GOT3 (cell line): ENCODE measurements around the gene TMEM43.

Source experiments
- DNase-seq: peaks from one replicate; lab custom pipeline; 2025; ENCODE audit warnings: mixed read lengths; lab: John Stamatoyannopoulos, UW

Gene TMEM43

DNA sequence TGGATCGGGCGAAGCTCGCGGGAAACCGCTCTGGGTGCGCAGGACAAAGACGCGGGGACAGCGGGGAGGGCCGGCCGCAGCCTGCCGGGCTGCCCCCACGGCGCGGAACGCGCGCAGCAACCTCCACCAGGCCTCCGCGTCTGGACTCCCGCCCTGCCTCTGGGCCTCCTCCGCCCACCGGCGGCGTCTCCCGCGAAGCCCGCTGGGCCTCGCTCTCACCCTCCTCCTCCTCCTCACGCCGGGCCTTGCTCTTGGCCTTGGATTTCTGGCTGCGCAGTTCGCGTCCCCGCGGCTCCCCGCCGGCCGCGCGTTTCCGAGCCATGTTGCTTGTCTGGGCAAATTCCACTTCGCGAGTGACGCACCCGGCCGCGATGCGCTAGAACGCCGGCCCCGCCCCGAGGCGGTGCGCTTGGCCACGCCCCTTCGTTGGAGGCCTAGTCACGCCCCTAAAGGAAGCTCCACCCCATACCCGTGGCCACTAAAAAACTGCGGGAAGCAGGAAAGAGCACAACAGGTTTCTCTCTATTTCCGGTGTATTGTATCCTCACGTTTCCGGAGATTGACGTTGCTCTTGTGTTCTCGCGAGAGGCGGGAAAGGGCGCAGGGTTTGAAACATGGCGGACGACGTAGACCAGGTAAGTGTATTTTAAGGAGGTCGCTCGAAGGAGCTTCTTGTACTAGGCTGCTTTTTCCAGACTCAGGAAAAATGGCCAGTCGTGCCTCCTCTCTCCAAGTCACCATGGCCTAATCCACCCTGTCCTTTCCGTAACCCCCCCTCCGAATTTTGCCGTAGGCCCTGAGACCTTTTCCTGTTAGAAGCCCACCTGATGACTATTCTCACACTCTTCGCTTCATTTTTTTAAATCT, 53.6 kb downstream of the TMEM43 start, which contains the start of the genes LSM3 and XPC:
LSM3 (plus strand) TSS at position 571 of the 867 bp plus-strand sequence; CDS start at position 615, 44 bp downstream.
XPC (minus strand) TSS at position 355 of the 867 bp plus-strand sequence; CDS start at position 322, 33 bp downstream.
- peak; percentile 92 for DNase-seq

DNA sequence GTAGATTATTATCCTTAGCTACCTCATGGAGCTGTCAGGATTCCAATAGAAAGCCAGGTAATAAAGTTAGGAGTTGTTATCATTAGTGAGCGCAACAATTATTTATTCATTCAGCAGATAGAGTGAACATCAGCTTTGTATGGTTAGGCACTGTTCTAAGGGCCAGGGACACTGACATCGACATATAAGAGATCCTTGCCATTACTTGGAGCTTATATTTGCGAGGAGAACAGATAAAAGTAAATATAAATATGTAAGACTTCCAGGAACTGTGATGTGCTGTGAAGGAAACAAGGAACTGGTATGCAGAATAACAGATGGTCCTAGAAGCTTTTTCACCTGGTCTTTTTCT, 54.2 kb downstream of the TMEM43 start:
- DNase-seq = no peak

DNA sequence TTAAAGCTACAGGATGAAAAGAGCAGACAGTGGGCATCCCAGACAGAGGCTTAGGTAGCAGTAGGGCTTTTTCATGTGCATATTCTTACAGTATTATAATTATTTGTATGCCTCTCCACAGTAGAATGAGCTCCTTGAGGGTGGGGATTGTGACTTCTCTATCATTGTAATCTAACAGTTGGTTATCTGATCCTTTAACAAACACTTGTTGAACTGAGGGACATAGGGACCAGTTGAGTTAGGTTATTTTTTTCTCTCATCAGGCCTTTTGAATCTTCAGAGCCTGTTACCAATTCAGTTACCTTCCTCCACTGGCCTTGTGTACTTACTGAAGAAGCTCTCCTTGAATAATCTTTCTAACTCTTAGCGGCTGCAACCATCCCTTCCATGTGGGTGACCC, 54.9 kb downstream of the TMEM43 start:
- no peak for DNase-seq

DNA sequence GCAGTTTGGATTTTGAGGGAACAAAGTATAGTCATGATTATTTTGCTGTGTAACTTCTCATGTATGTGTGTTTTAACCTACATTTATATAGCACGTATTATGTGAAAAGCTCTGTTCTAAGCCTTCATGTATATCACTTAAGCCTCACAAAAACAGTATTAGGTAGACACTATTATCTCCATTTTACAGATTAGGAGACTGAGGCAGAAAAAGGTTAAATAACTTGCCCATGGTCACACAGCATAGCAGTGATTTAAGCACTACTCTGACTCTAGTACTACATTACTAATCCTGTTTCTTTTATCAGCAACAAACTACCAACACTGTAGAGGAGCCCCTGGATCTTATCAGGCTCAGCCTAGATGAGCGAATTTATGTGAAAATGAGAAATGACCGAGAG, 56.4 kb downstream of the TMEM43 start:
- no peak for DNase-seq

DNA sequence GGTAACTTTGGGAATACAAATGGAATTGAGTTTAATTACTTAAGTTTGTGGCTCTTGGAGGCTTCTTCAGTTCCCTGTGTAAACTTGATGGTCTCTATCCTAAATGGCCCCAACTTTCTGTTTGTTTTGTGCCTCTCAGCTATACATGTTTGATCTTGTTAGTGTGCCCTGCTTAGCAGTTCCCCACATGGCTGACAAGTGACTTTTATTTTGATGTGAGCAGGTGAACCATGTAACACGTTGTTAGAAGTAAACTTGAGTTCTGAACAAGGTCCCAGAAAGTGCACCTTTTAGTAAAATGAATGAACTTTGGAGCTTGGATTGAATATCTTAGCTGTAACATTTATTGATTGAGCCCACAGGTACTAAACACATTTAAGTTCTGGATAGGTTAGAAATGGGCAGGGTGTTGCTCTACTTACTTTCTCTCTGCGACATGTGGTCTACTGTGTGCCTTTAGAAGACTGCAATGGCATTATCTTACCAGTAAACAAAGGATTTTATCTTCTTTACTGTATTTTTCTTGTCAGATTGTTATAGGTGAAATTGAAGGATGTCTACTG, 58.2 kb downstream of the TMEM43 start:
- DNase-seq = no peak

DNA sequence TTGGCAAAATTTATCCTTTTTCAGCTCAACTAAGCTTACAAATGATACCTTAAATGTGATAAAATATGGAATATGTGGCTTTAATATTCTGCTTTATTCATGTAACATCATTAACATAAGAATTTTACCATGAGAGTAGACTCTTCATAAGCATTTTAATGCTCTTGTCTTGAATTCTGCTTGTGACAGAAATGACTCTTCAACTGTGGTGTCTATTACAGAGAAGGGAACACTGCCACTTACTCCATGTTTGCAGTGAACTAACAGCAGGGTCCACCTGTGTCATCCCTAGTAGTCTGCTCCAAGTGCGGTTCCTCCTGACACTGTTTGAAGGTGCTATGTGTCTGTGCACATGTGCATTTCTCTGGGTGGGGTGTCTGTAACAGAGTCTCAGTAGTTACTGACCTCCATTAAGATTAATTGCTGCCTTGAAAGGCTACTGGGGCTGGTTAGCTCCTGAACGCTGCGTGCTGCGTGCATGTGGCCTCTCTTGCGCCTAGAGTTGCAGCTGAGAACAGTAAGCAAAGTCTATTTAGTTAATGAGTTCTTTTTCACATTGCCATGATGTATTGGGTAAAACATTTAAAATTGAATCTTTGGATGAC, 62.1 kb downstream of the TMEM43 start:
- no peak for DNase-seq

DNA sequence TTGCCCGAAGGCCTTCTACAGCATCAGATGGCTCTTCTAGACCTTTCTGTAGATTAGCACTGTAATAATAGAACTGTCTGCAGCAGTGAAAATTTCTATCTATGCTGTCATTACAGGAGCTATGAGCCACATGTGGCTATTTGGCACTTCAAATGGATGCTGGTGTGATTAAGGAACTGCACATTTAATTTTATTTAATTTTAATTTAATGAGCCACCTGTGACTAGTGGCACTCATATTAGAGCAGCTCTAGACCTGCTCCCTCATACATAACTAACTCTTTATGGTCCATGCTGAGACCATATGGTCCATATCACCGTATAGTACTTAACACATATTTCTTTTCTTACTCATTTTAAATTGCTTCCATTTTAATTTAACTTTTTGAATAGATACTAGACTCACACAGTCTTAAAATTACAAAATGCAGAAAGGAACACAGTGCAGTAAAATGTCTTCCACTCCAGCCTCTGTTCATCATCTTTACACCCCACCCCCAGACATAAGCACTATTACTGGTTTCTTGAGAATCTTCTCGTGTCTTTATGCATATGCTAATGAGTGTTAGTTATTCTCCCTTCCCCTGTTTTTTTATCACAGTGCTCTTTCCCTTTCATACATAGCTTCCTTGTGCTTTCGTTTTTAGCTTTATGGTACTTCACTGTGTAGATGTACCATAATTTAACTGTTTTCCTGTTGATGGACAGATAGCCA, 63.3 kb downstream of the TMEM43 start:
- no peak for DNase-seq
